Adrenal gland (tissue), 5 donors: Measurements from ENCODE around the gene EFL1.

Experiments used
- POLR2A ChIP-seq, 2 donors: fragments of 450-650 bp; IDR thresholded peaks; one replicate each; pipeline ENCODE4 v1.6.1; 2017; ENCODE audit warnings: antibody characterized with exemption in 2 of 2, mild to moderate bottlenecking in 2 of 2, moderate library complexity in 1 of 2
- TF ChIP-seq, protein P1 (sequence below), 6 experiments: fragments of 450-650 bp in 4 of 6; fragments of 200-600 bp in 2 of 6; sonication (generic) in 1 of 6; IDR thresholded peaks; 1 replicate in 5 of 6; 2 replicates in 1 of 6; pipeline versions ENCODE4 v1.5.1 to v1.8.0; 2016 to 2021; ENCODE audit warnings: antibody characterized with exemption in 6 of 6, mild to moderate bottlenecking in 2 of 6, moderate library complexity in 1 of 6
- donor health status: DM: no; HTN: no; CAD: no.

DNA sequence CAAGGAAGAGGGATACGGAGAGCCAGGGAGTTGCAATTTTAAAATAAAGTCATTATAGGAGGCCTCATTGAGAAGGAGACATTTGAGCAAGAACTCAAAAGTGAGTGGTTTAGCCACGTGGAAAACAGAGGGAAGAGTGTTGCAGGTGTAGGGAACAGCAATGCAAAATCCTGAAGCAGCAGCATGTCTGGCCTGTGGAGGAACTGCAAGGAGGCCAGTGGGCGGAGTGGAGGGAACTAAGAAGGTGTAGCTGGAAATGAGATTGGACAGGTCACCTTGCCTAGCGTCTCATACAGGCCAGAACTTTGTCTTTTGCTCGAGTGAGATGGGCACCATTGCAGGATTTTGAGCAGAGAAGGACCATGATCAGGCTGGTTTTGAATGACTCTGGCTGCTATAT is 35.0 kb upstream of the EFL1 start:
- TF ChIP-seq POLR2A (IDR thresholded peaks at IDR 0.05) = no peak
- TF ChIP-seq, protein P1, sequence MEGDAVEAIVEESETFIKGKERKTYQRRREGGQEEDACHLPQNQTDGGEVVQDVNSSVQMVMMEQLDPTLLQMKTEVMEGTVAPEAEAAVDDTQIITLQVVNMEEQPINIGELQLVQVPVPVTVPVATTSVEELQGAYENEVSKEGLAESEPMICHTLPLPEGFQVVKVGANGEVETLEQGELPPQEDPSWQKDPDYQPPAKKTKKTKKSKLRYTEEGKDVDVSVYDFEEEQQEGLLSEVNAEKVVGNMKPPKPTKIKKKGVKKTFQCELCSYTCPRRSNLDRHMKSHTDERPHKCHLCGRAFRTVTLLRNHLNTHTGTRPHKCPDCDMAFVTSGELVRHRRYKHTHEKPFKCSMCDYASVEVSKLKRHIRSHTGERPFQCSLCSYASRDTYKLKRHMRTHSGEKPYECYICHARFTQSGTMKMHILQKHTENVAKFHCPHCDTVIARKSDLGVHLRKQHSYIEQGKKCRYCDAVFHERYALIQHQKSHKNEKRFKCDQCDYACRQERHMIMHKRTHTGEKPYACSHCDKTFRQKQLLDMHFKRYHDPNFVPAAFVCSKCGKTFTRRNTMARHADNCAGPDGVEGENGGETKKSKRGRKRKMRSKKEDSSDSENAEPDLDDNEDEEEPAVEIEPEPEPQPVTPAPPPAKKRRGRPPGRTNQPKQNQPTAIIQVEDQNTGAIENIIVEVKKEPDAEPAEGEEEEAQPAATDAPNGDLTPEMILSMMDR (IDR thresholded peaks at IDR 0.05) = no peak
